SH-SY5Y (cell line): ENCODE measurements around the gene CD81.

Source experiments
- GATA2 ChIP-seq: IDR thresholded peaks from 2 replicates; pipeline ENCODE4 v1.6.1; 2011; ENCODE audit warnings: mild to moderate bottlenecking, low read depth, low read length
- GATA3 ChIP-seq: IDR thresholded peaks from 2 replicates; pipeline ENCODE4 v1.6.1; 2011; ENCODE audit warnings: low read depth, mild to moderate bottlenecking, low read length, moderate library complexity

The CD81 gene

DNA sequence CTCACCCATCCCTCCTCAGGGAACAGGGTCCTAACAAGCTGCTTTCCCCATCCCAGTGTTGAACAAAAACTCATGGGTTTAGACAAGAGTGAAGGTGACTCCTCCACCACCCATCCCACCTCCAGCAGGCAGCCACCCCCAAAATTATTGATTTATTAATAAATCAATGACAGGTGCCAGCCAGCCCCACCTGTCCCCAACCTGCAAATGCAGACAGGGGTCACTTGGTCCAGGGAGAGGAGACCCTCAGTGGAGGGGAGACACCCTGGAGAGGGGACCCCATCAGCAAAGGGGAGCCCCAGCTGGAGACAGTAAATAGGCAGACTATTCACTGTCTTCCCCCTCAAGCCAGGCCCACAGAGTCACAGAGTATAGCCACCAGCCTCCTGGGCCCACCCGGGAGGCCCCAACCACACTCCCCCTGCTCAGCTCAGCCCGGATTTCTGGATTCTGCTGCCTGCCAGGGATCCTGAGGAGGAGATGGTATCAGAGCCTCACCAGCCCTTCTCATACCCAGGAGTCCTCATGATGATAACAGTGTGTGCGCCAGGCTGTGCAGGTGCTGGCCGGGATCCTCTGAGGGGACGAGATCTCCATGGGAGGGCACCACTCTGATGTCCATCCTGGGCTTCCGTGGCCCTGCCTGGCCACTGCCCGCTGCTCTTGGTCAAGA is 8.8 kb upstream of the CD81 start:
- no peak for TF ChIP-seq GATA3
- TF ChIP-seq GATA2 = no peak

DNA sequence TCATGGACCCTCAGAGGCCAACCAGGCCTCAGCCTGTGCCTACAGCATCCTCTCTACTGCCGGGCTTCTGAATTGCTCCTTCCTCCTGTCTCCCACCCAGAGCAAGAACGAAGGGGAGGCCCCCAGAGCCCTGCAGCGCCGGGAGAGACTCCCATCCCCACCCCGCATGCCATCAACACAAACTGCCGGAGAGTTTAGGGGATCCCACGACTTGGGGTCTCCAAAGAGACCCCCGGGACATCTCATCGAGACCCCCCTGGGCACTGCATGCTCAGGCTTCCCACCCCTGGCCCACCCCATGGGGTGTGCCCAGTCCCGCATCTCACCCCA is 8.3 kb upstream of the CD81 start:
- TF ChIP-seq GATA3 (no peak), GATA2 (no peak)

DNA sequence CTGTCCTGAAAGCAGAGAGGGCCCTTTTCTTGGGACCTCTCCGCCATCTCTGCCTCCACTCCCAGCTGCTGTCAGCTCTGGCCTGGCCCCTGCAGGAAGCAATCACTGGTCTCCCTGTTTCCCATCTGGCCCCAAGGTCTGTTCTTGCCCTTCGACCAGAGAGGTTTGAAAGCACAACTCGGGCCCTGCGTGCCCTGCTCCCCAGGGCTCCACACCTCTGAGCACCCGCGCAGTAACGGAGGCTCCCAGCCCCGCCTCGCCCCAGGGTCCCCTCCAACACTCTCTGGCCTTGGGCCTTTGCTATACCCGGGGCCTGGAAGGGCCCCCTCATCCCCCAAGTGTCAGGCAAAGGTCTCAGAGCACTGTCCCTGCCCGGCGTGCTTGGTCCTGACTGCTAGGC is 7.8 kb upstream of the CD81 start:
- TF ChIP-seq GATA3 (no peak), GATA2 (no peak)

DNA sequence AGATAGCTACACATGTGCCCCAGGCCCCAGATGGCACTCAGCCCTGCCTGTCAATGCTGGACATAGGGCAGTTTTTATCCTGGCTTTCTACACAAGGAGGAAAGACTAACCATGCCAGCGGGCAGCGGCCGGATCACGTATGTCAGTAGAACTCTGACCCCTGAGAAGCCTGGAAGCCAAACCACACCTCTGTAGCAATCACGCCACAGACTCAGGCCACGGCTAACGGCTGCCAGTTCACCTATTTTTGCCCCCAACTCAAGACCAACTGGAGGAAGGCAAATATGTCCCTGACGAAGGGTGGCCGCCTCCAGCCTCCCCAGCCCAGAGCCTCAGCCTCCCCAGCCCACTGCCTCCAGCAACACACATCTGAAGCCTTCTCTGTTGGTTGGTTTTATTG is 7.2 kb upstream of the CD81 start:
- no peak for TF ChIP-seq GATA3
- TF ChIP-seq GATA2 = no peak

DNA sequence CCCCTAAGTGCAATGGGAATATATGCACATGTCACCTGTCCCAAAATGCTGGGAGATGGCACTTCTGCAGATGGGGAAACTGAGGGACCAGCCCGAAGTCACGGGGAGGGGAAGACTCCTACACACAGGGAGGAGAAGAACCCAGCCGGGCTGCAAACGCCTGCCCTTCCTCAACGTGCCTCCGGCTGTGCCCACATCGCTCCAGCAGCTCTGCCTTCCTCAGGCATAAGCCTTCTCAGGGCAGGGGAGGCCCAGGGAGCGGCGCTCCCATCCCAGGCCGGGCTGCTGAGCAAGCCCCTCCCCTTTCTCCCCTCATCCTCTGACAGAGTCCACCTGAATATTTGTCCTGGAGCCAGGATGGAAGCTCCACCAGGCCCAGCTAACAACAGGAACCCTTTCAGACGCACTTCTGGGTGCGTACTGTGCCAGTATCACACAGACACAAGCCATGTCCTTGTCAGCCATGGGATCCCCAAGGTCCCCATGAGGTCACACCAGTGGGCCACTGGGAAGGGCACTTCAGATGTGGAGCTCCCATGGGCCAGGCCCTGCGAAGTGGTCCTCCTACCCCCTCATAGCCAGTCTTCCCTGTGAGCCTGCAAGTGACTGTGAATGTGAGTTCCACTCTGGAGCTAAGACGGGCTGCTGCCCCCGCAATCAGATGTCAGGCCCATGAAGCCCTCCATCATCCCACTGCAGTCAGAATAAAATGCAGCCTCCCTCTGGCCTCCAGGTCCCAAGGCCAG is 2.5 kb upstream of the CD81 start:
- TF ChIP-seq GATA3 (no peak), GATA2 (no peak)

DNA sequence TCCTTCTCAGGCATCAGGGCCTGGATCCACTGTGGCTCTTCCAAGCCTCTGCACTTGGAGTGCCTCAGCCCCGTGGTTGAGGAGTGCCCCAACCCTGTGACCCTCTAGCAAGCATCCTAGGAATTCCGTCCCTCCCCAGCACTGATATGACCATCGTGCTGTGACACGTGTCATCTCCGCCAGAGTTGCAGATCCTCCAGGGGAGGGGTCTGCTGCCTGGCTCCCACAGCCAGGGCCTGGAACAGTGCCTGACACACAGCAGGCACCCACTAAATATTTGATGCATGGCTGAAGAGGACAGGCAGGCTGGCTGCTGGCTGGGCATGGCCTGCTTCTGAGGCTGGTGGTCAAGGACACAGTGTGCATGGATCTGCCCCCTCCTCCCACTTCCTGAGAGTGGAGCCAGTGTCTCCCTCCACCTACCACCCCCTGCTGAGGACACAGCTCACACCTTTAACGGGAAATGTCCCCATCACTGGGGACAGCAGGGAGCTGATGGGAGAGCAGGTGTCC is 1.7 kb upstream of the CD81 start:
- TF ChIP-seq GATA3 = no peak
- no peak for TF ChIP-seq GATA2

DNA sequence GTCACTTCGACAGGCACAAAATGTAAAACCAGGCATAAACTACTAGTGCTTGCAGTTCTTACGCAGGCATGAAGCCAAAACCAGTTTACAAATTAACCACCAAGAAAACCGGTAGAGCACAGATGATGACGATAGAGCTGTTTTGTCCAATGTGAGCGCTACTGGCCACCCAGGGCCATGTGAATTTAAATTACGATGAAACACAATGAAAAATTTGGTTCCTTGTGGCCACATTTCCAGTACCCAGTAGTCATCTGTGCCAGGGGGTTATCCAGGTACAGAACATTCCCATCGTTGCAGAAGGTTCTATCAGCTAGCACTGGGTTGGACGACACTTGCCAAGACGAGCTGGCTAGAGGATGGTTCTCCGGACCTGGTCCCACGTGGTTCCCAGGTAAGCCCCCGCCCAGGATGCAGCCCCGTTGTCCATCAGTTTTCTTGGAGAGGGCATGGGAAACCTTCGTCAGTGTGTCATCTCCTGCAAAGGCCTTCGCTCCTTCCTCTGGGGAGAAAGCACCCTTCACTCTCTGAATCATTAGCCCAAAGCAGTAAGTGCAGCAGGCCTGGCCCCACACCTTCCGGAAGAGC is 1.1 kb upstream of the CD81 start:
- TF ChIP-seq GATA2 (no peak), GATA3 (no peak)

DNA sequence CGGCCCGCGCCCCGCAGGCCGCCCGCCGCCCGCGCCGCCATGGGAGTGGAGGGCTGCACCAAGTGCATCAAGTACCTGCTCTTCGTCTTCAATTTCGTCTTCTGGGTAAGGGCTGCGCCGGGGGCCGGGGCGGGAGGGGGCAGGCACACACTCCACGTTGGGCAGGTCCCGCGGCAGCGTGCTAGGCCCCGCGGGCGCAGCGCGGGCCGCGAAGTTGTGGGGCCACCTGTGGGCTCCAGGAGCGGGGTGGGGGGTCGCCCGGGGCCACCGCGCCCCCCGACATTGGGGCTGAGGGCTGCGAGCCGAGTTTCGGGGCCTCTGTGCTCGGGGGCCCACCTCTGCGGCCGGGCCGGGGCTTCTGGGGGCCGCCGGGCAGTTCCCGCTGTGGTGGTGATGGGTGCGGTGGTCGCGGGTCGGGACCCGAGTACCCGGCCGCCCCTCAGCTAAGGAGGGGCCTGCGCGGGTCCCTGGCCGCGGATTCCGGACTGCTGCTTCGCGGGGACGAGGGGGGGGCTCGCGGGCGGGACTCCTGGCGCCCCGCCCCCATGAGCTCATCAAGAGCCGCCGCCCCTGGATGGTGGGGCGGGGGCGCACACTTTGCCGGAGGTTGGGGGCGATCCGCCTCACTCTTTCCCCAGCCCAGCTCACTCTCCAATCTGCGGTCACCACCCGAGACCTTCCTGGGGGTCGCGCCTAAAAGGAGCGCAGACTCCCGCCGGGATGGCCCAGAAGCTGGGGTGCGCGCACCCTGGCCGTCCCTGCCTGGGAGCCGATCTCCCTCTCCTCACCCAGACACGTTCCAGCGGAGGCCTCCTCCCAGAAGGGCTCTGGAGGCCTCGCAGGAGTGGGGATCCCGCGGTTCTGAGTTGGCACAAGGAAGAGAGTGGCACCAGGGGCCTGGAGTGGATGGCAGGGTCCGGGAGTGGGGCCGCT is 667 bp downstream of the CD81 start:
- no peak for TF ChIP-seq GATA2
- no peak for TF ChIP-seq GATA3

DNA sequence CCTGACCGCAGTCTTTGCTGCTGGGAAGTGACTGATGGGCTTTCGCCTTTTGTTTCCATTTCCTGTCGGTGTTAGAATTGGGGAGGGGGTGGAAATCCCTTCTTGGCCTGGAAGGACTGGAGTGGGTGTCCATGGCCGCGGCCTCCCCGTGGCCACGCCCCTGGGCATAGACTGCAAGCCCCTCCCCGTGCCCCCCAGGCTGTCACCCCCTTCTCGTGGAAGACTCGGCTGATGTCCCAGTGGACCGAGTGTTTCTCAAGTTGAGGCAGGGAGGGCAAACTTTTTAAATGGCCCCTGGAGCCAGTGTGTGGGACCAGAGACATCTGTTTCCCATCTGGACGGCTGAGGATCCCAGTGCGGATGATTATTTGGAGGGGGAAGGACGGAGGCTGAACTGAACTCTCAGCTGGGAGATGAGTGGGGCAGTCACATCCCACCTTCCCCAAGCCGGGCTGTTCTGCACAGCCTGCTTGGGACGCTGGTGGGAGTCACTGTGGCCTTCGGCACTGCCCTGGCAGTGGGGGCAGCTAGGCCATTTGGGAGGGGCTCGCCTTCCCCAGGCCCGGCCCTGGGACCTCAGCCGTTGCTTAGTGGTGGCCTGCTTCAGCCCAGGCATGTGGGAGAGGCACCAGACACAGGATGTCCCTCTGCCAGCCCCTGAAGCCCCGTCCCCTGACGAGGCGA is 1.6 kb downstream of the CD81 start:
- TF ChIP-seq GATA3 (no peak), GATA2 (no peak)

DNA sequence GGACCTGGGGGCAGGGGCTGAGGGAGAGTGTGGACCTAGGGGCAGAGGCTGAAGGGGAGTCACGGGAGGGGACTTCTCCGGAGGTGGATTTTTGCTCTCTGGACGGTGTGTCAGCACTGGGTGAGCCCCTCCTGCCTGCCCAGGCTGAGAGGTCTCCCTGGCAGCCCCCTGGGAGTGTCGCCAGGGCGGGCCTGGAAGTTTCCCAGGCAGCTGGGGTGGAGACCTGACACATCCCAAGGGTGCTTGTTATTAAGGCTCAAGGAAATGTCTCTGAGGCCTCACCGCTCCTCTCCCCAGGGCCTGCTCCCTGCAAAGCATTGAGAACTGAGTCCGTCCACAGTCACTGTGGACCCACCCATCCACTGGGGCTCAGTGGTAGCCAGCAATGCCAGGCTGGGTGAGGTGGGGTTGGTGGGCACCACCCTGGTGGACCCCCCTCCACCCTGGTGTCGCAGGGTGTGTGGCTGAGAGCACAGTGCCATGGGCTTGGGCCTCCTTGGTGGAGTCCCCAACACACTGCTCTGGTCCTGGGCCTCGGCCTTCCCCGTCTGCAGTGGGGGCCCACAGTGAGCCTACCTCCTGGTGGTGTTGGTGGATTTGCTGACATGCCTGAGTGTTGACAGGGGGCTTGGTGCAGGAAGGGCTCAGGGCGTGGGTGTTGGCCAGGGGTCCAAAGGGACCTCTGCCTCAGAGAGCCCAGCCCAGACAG is 2.5 kb downstream of the CD81 start:
- TF ChIP-seq GATA3 = no peak
- TF ChIP-seq GATA2 = no peak

DNA sequence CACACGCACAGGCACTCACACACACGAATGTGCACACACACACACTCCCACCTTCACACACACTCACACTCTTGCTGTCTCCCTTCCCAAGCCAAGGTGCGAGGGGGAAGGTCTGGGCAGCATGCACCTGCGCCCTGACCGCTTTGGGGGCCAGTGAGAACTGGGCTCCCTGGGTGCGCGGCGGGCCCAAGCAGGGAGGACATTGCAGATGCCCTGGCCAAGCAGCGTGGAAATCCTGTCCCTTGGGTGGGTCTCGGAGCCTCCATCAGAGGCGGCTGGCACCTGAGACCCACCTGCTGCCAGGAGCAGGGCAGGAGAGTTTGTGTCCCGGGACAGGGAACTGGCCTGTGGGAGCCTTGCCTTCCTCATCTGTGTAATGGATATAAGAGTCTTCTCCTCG is 3.3 kb downstream of the CD81 start:
- no peak for TF ChIP-seq GATA3
- no peak for TF ChIP-seq GATA2

DNA sequence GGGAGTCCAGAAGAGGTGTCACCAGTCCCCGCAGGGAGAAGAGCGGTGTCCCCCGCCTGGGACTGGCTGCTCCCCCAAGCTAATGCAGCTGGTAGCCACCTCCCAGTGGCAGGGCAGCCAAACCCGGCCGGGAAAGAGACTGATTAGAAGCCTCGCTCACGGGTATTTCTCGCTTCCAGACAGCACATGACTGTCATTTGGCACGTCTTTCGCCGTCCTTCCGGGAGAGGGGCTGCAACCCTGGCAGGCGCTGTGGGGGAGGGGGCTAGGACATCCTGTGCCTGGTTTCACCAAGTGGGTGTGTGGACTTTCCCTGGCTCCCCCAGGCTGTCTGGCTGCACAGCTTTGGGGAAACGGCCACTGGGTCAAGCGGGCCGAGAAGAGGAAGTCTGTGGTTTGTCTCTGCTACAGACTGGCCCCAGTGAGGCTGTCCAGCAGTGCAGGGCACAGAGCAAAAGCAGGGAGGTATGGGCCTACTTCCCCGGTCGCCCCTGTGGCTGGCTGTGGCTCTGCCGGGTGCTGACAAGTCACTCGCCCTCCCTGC is 3.8 kb downstream of the CD81 start:
- TF ChIP-seq GATA2 (no peak), GATA3 (no peak)
